Upper lobe of right lung (tissue), 1 donor: ENCODE data around the gene SEC22A. TPM values are rescaled to one million over a fixed set of nuclear protein-coding genes. Genes with fewer than 3 reads are reported as not detected.
"Not testable (repeated sequence)": the region's sequence is repeated elsewhere in the genome, so short reads cannot be mapped to it uniquely, and the experiment has no call there.

Experiments
- ATAC-seq: fragments of 200-7000 bp; cut with Tn5 transposase; one replicate; pipeline ENCODE4 v1.9.1; 2020; ENCODE audit warnings: mild to moderate bottlenecking, moderate library complexity
- DNase-seq: peaks from one replicate; pipeline ENCODE4 v3.0.0-alpha.2; 2020
- H3K27ac ChIP-seq: fragments of 200-600 bp; one replicate; pipeline ENCODE4 v1.8.0; 2022
- H3K27me3 ChIP-seq: fragments of 200-600 bp; one replicate; pipeline ENCODE4 v1.8.0; 2022; ENCODE audit warnings: mild to moderate bottlenecking
- H3K36me3 ChIP-seq: fragments of 200-600 bp; one replicate; pipeline ENCODE4 v1.8.0; 2022
- H3K4me1 ChIP-seq: fragments of 200-600 bp; one replicate; pipeline ENCODE4 v1.8.0; 2022
- H3K4me3 ChIP-seq: fragments of 200-600 bp; one replicate; pipeline ENCODE4 v1.8.0; 2022; ENCODE audit warnings: mild to moderate bottlenecking
- H3K9me3 ChIP-seq: fragments of 200-600 bp; one replicate; pipeline ENCODE4 v1.8.0; 2022
- intact Hi-C: fragments of 100-400 bp; cut with DNase I; formaldehyde crosslinking; loops from one replicate; pipeline ENCODE4 v1.11.0; 2022
- total RNA-seq: library from RNA; stranded (reverse); fragmentation: NEBNext Ultra II Directional; extraction: Animal tissue kit (Norgen Biotek cat#: 25700); gene quantifications from one replicate; pipeline ENCODE4 v1.2.1, GENCODE V29; 2021
- TF ChIP-seq, protein P1 (sequence below): fragments of 200-600 bp; IDR thresholded peaks from one replicate; pipeline ENCODE4 v1.8.0; 2022; ENCODE audit warnings: antibody characterized with exemption
- donor health status: DM: no; HTN: yes; CAD: no; lungs with severe emphysema.

The SEC22A gene
- total RNA-seq, 1 donor from 2014 or later, result 14.4 TPM

- ATAC-seq (no peak), DNase-seq (no peak)
- no peaks in the 10 kb centered on the region for H3K9me3 ChIP-seq
- H3K27ac ChIP-seq, result no peak overlapping the region
- intact Hi-C loops, result no loop called here
- TF ChIP-seq, protein P1, sequence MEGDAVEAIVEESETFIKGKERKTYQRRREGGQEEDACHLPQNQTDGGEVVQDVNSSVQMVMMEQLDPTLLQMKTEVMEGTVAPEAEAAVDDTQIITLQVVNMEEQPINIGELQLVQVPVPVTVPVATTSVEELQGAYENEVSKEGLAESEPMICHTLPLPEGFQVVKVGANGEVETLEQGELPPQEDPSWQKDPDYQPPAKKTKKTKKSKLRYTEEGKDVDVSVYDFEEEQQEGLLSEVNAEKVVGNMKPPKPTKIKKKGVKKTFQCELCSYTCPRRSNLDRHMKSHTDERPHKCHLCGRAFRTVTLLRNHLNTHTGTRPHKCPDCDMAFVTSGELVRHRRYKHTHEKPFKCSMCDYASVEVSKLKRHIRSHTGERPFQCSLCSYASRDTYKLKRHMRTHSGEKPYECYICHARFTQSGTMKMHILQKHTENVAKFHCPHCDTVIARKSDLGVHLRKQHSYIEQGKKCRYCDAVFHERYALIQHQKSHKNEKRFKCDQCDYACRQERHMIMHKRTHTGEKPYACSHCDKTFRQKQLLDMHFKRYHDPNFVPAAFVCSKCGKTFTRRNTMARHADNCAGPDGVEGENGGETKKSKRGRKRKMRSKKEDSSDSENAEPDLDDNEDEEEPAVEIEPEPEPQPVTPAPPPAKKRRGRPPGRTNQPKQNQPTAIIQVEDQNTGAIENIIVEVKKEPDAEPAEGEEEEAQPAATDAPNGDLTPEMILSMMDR, result no peak
- H3K36me3 ChIP-seq, result peaks cover 14% of the 10 kb centered on the region
- no peaks in the 10 kb centered on the region for H3K27me3 ChIP-seq
- no peaks in the 10 kb centered on the region for H3K4me1 ChIP-seq
- H3K4me3 ChIP-seq, result no peak overlapping the region
These were observed 35.2 kb downstream of the SEC22A start for GRCh38 chr3:123236902-123237301.

DNA sequence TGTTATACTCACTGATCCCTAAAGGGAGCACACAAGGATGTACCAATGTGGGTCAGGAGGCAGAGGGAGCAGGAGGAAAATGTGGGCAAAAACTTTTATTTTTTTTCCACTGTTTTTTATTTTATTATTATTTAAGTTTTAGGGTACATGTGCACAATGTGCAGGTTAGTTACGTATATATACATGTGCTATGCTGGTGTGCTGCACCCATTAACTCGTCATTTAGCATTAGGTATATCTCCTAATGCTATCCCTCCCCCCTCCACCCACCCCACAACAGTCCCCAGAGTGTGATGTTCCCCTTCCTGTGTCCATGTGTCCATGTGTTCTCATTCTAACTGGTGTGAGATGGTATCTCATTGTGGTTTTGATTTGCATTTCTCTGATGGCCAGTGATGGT, 37.4 kb downstream of the SEC22A start:
- H3K36me3 ChIP-seq, result peaks cover 19% of the 10 kb centered on the region
- DNase-seq, H3K9me3 ChIP-seq, H3K4me3 ChIP-seq, H3K27ac ChIP-seq, ATAC-seq, intact Hi-C loops, H3K4me1 ChIP-seq, H3K27me3 ChIP-seq: not testable (repeated sequence)

DNA sequence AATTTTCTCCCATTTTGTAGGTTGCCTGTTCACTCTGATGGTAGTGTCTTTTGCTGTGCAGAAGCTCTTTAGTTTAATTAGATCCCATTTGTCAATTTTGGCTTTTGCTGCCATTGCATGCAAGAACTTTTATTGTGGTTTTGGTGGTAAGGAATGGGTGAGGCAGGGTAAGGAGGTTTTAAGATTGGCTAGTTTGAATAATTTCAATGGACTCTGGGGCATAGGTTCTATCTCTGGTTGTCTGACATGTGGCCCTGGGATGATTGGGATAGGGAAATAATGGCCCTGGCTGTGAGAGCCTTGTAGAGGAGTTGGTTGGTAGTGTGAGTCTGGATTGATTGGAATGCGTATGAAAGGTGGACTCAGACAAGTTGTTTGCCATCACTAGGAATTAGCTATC, 38.0 kb downstream of the SEC22A start:
- H3K9me3 ChIP-seq, result no peaks in the 10 kb centered on the region
- no peaks in the 10 kb centered on the region for H3K4me1 ChIP-seq
- H3K27me3 ChIP-seq, result no peaks in the 10 kb centered on the region
- TF ChIP-seq, protein P1, result no peak
- intact Hi-C loops, result no loop called here
- H3K4me3 ChIP-seq, result no peak overlapping the region
- no peak overlapping the region for H3K27ac ChIP-seq
- no peak for DNase-seq
- peaks cover 19% of the 10 kb centered on the region for H3K36me3 ChIP-seq
- ATAC-seq, result no peak

GRCh38 chr3:123244128-123244527, 42.4 kb downstream of the SEC22A start:
- TF ChIP-seq, protein P1, result no peak
- no peak overlapping the region for H3K4me3 ChIP-seq
- H3K27me3 ChIP-seq, result no peaks in the 10 kb centered on the region
- intact Hi-C loops, result no loop called here
- H3K9me3 ChIP-seq, result no peaks in the 10 kb centered on the region
- DNase-seq, result no peak
- H3K36me3 ChIP-seq, result peaks cover 47% of the 10 kb centered on the region
- no peak for ATAC-seq
- H3K27ac ChIP-seq, result no peak overlapping the region
- peaks cover 14% of the 10 kb centered on the region for H3K4me1 ChIP-seq

GRCh38 chr3:123246866-123247265, 45.1 kb downstream of the SEC22A start:
- no peak for DNase-seq
- intact Hi-C loops, result no loop called here
- no peak overlapping the region for H3K4me3 ChIP-seq
- H3K36me3 ChIP-seq, result peaks cover 39% of the 10 kb centered on the region
- H3K9me3 ChIP-seq, result no peaks in the 10 kb centered on the region
- no peaks in the 10 kb centered on the region for H3K27me3 ChIP-seq
- ATAC-seq, result no peak
- H3K27ac ChIP-seq, result no peak overlapping the region
- TF ChIP-seq, protein P1, result no peak
- peaks cover 14% of the 10 kb centered on the region for H3K4me1 ChIP-seq

- no peak overlapping the region for H3K4me3 ChIP-seq
- no peaks in the 10 kb centered on the region for H3K4me1 ChIP-seq
- DNase-seq (no peak), ATAC-seq (no peak)
- intact Hi-C loops, result no loop called here
- no peak overlapping the region for H3K27ac ChIP-seq
- TF ChIP-seq, protein P1, result no peak
- H3K36me3 ChIP-seq, result peaks cover 15% of the 10 kb centered on the region
- no peaks in the 10 kb centered on the region for H3K27me3 ChIP-seq
- no peaks in the 10 kb centered on the region for H3K9me3 ChIP-seq
These were observed 54.5 kb downstream of the SEC22A start for GRCh38 chr3:123256256-123256655.
